ENCODE measurements around the gene FTCDNL1. TPM values are rescaled to one million over a fixed set of nuclear protein-coding genes. Genes with fewer than 3 reads are reported as not detected.

FTCDNL1 gene
- total RNA-seq, 1 experiment from 2014 or later = 3.0 TPM

GRCh38 chr2:199742884-199743283 is 108.1 kb downstream of the FTCDNL1 start:
- DNase-seq (ENCODE audit: low read depth) = no peak

GRCh38 chr2:199740111-199740428 is 110.9 kb downstream of the FTCDNL1 start:
- no peak for DNase-seq (ENCODE audit: low read depth)

GRCh38 chr2:199739413-199740110 is 111.4 kb downstream of the FTCDNL1 start:
- peak; percentile 49 for DNase-seq (ENCODE audit: low read depth)

GRCh38 chr2:199738727-199739412 is 112.1 kb downstream of the FTCDNL1 start:
- DNase-seq (ENCODE audit: low read depth) = no peak

GRCh38 chr2:199734651-199735050 is 116.3 kb downstream of the FTCDNL1 start:
- DNase-seq (ENCODE audit: low read depth) = no peak

GRCh38 chr2:199734011-199734410 is 117.0 kb downstream of the FTCDNL1 start:
- DNase-seq (ENCODE audit: low read depth) = no peak

GRCh38 chr2:199727801-199728200 is 123.2 kb downstream of the FTCDNL1 start:
- DNase-seq (ENCODE audit: low read depth) = no peak

- DNase-seq (ENCODE audit: low read depth) = no peak
These were observed 123.7 kb downstream of the FTCDNL1 start for GRCh38 chr2:199727306-199727705.

- no peak for DNase-seq (ENCODE audit: low read depth)
These were observed 132.9 kb downstream of the FTCDNL1 start for GRCh38 chr2:199718074-199718473.

GRCh38 chr2:199717587-199717907 is 133.4 kb downstream of the FTCDNL1 start:
- DNase-seq (ENCODE audit: low read depth) = no peak

- DNase-seq (ENCODE audit: low read depth) = peak; percentile 35
These were observed 134.0 kb downstream of the FTCDNL1 start for GRCh38 chr2:199716807-199717586.

GRCh38 chr2:199713746-199714145 is 137.2 kb downstream of the FTCDNL1 start:
- DNase-seq (ENCODE audit: low read depth) = no peak

- DNase-seq (ENCODE audit: low read depth) = no peak
These were observed 140.4 kb downstream of the FTCDNL1 start for GRCh38 chr2:199710551-199710950.

Other genes starting within 250 kb of the FTCDNL1 start
- 22.5 and 22.6 TPM in 2 replicates for gene C2orf69, start 60.1 kb upstream of the FTCDNL1 start, total RNA-seq (2014; rRNA removed; shearing (Covaris generic))
- 9.0 and 9.1 TPM in 2 replicates for gene TYW5, start 104.3 kb upstream of the FTCDNL1 start, total RNA-seq (2014; rRNA removed; shearing (Covaris generic))
- gene MAIP1, start 104.4 kb upstream of the FTCDNL1 start, total RNA-seq (2014; rRNA removed; shearing (Covaris generic)) = 31.5 and 40.6 TPM in 2 replicates

All from RPMI7951 (cell line).